Thyroid gland (tissue), 4 donors: Measurements from ENCODE around the gene DIRAS1. TPM values are rescaled to one million over a fixed set of nuclear protein-coding genes. Genes with fewer than 3 reads are reported as not detected.

ENCODE experiments used
- DNase-seq, 2 donors: peaks; one replicate each; pipeline ENCODE4 v3.0.0-alpha.2; 2019
- H3K27ac ChIP-seq, 3 donors: fragments of 200-600 bp; sonication (generic); 1 replicate in 2 of 3; 2 replicates in 1 of 3; pipeline ENCODE4 v1.5.1; 2016 to 2019; ENCODE audit warnings: mild to moderate bottlenecking in 1 of 3, moderate library complexity in 1 of 3
- H3K27me3 ChIP-seq: fragments of 200-600 bp; sonication (generic); one replicate; pipeline ENCODE4 v1.5.1; 2019
- H3K36me3 ChIP-seq, 2 donors: fragments of 200-600 bp; sonication (generic); one replicate each; pipeline ENCODE4 v1.5.1; 2016 to 2019
- H3K4me1 ChIP-seq, 2 donors: fragments of 200-600 bp; sonication (generic); one replicate each; pipeline ENCODE4 v1.5.1; 2017 to 2019
- H3K4me3 ChIP-seq, 3 donors: fragments of 200-600 bp; sonication (generic); replicated peaks in 1 of 3; 1 replicate in 2 of 3; 2 replicates in 1 of 3; pipeline ENCODE4 v1.5.1; 2016; ENCODE audit warnings: mild to moderate bottlenecking in 1 of 3
- H3K9me3 ChIP-seq: fragments of 200-600 bp; sonication (generic); one replicate; pipeline ENCODE4 v1.5.1; 2017
- CTCF ChIP-seq, 6 experiments: fragments of 200-600 bp in 3 of 6; fragments of 450-650 bp in 3 of 6; sonication (generic) in 3 of 6; IDR thresholded peaks; one replicate each; pipeline ENCODE4 v1.5.1; 2016 to 2019; ENCODE audit warnings: antibody characterized with exemption in 6 of 6, mild to moderate bottlenecking in 2 of 6, inconsistent platforms in 1 of 6, moderate library complexity in 1 of 6
- POLR2A ChIP-seq, 2 donors: fragments of 450-650 bp; IDR thresholded peaks; one replicate each; pipeline ENCODE4 v1.6.1; 2017; ENCODE audit warnings: antibody characterized with exemption in 2 of 2, mild to moderate bottlenecking in 2 of 2, moderate library complexity in 1 of 2
- WGBS, 2 donors: methylation state at CpG; one replicate each; pipeline ENCODE4 v1.1.5; 2017; 5-methylcytosine and 5-hydroxymethylcytosine counted together
- intact Hi-C: fragments of 100-400 bp; cut with DNase I; formaldehyde crosslinking; loops from one replicate; pipeline ENCODE4 v1.15.1; 2023
- total RNA-seq, 4 donors: library from RNA; depleted of rRNA; stranded (reverse); fragments of >200 nt; gene quantifications; one replicate each; pipeline ENCODE4 v1.2.3, GENCODE V29; 2016

Gene DIRAS1
- total RNA-seq, 4 donors from 2014 or later: 0.27 to 0.67 (median 0.40) TPM

DNA sequence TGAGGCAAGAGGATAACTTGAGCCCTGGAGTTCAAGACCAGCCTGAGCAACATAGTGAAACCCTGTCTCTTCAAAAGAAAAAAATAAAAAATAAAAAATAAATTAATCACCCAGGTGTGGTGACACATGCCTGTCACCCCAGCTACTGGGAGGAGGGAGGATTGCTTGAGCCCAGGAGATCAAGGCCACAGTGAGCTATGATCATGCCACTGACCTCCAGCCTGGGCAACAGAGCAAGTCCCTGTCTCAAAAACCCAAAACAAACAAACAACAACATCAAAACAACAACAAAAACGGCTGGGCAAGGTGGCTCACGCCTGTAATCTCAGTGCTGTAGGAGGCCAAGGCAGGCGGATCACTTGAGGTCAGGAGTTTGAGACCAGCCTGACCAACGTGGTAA, 22.9 kb upstream of the DIRAS1 start:
- Histone ChIP-seq H3K36me3 (no peaks in the 10 kb centered on the region), H3K27me3 (no peaks in the 10 kb centered on the region), H3K9me3 (no peaks in the 10 kb centered on the region), H3K27ac (no peak overlapping the region), H3K4me3 (no peak overlapping the region), H3K4me1 (peaks cover 4% of the 10 kb centered on the region in 2 donors)
- WGBS, 2 donors: 42 to 44% methylated on average over 4 of the region's 4 CpGs
- no peak for DNase-seq
- no peak for TF ChIP-seq POLR2A (IDR thresholded peaks at IDR 0.05)
- TF ChIP-seq CTCF (IDR thresholded peaks at IDR 0.05): no peak
- intact Hi-C loops: no loop called here

DNA sequence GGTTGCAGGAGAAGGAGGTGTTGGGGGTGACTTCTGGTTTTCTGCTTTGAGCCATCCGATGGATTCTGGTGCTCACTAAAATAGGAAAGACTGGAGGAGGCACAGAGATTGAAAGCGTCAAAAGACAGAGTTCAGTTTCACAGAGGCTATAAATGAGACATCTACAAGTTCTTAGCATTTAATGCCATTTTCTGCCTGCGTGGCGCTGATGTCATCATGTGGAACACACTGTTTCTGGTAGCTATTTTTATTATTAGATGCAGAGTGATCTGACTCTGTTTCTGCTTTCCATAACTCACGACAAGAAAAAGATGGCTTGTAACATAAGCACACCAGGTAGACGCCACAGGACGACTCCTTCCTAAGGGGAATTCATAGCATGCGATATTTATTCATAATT, 21.9 kb upstream of the DIRAS1 start:
- TF ChIP-seq CTCF (IDR thresholded peaks at IDR 0.05) (no peak), POLR2A (IDR thresholded peaks at IDR 0.05) (no peak)
- H3K4me1 ChIP-seq: peaks cover 7 to 9% of the 10 kb centered on the region in 2 donors
- intact Hi-C loops: no loop called here
- 74 to 78% methylated on average over 8 of the region's 8 CpGs for WGBS, 2 donors
- H3K4me3 ChIP-seq: no peak overlapping the region
- H3K36me3 ChIP-seq: no peaks in the 10 kb centered on the region
- DNase-seq: no peak
- H3K27ac ChIP-seq: no peak overlapping the region
- H3K9me3 ChIP-seq: no peaks in the 10 kb centered on the region
- H3K27me3 ChIP-seq: no peaks in the 10 kb centered on the region

GRCh38 chr19:2740314-2740656, 19.1 kb upstream of the DIRAS1 start:
- intact Hi-C loops: no loop called here
- H3K27me3 ChIP-seq: no peaks in the 10 kb centered on the region
- no peak overlapping the region for H3K27ac ChIP-seq
- DNase-seq: no peak
- no peak for TF ChIP-seq CTCF (IDR thresholded peaks at IDR 0.05)
- no peak for TF ChIP-seq POLR2A (IDR thresholded peaks at IDR 0.05)
- peaks cover 7 to 11% of the 10 kb centered on the region in 2 donors for H3K36me3 ChIP-seq
- no peaks in the 10 kb centered on the region for H3K9me3 ChIP-seq
- H3K4me1 ChIP-seq: peaks cover 7 to 9% of the 10 kb centered on the region in 2 donors
- no peak overlapping the region for H3K4me3 ChIP-seq
- WGBS, 2 donors: 41 to 43% methylated on average over 13 of the region's 13 CpGs

DNA sequence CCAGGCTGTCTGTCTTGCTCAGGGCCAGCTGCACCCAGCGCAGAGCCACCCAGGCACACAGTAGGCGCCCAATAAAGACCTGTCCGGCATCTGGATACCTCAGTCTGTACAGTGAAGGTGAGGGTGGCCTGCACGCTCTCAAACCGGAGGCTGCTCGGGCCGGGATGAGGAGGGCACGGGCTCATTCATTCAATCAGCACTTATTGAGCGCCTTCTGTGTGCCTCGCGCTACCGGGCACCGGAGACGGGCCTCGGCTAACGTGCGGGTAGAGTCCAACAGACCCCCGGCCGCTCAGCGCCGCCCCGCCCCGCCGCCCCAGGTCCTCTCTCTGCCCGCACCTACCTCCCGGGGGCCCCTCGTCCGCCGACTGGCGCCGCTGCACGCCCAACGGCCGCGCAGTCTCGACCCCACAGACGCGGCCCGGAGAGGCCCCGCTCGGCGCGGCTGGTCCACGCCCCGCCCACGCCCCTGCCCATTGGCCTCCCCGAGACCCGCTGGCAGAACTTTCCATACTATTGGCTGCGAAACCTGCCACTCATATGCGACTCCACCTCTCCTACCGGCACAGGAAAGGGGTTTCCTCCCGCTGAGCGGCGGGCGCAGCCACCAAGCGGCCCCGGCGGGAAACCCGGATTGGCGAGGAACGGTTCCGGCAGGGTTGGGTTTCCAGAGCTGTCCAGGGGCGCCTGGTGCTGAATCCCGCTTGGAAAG, 18.6 kb upstream of the DIRAS1 start, which contains the start of gene SLC39A3:
Gene SLC39A3, minus strand, starts transcription at position 416 of the 712 bp plus-strand sequence. CDS start 2,760 bp downstream, outside the sequence.
- peaks cover 7 to 9% of the 10 kb centered on the region in 2 donors for H3K4me1 ChIP-seq
- whole genome bisulfite sequencing, 2 donors: 0 to 1% methylated on average over 31 of the region's 64 CpGs
- peak within 1 kb of the TSS; percentile 53 to 94 (median 93) for H3K4me3 ChIP-seq
- H3K27me3 ChIP-seq: no peaks in the 10 kb centered on the region
- H3K27ac ChIP-seq: no peak within 1 kb of the TSS
- no peaks in the 10 kb centered on the region for H3K9me3 ChIP-seq
- TF ChIP-seq CTCF (IDR thresholded peaks at IDR 0.05) (peak in 3 of 6 experiments; percentile 12 to 38 (median 38)), POLR2A (IDR thresholded peaks at IDR 0.05) (no peak)
- peak; percentile 98 to 99 for DNase-seq
- intact Hi-C loops: no loop called here
- peaks cover 7 to 11% of the 10 kb centered on the region in 2 donors for H3K36me3 ChIP-seq

GRCh38 chr19:2736550-2737190, 15.5 kb upstream of the DIRAS1 start:
- Histone ChIP-seq H3K4me3 (no peak overlapping the region), H3K9me3 (no peaks in the 10 kb centered on the region), H3K27me3 (no peaks in the 10 kb centered on the region), H3K4me1 (peaks cover 7 to 9% of the 10 kb centered on the region in 2 donors), H3K27ac (no peak overlapping the region), H3K36me3 (peaks cover 12 to 16% of the 10 kb centered on the region in 2 donors)
- WGBS, 2 donors: 96 to 98% methylated on average over 13 to 14 of the region's 15 CpGs
- no peak for DNase-seq
- TF ChIP-seq POLR2A (IDR thresholded peaks at IDR 0.05) (no peak), CTCF (IDR thresholded peaks at IDR 0.05) (no peak)
- intact Hi-C loops: no loop called here
